Ovary (tissue), 9 donors: Measurements from ENCODE around the gene COL21A1. TPM values are rescaled to one million over a fixed set of nuclear protein-coding genes. Genes with fewer than 3 reads are reported as not detected.

ENCODE experiments used
- DNase-seq, 5 donors: peaks; one replicate each; pipeline ENCODE4 v3.0.0-alpha.2; 2019 to 2020
- H3K27ac ChIP-seq, 2 donors: fragments of 200-600 bp; one replicate each; pipeline versions ENCODE4 v1.5.1 to v1.8.0; 2019 to 2022
- H3K27me3 ChIP-seq: fragments of 200-600 bp; one replicate; pipeline ENCODE4 v1.8.0; 2022
- H3K36me3 ChIP-seq: fragments of 200-600 bp; sonication (generic); one replicate; pipeline ENCODE4 v1.5.1; 2019
- H3K4me1 ChIP-seq: one replicate; pipeline ENCODE4 v1.8.1; 2013; ENCODE audit warnings: mild to moderate bottlenecking, moderate library complexity; ENCODE audit not compliant: insufficient read depth
- H3K4me3 ChIP-seq: fragments of 200-600 bp; sonication (generic); one replicate; pipeline ENCODE4 v1.5.1; 2017
- H3K9me3 ChIP-seq, 2 donors: fragments of 200-600 bp in 1 of 2; sonication (generic) in 1 of 2; one replicate each; pipeline versions ENCODE4 v1.5.1 to v1.8.1; 2013 to 2019; ENCODE audit warnings: mild to moderate bottlenecking in 1 of 2, moderate library complexity in 1 of 2
- EP300 ChIP-seq: sonication (generic); formaldehyde crosslinking; IDR thresholded peaks from one replicate; pipeline ENCODE4 v1.6.1; 2017; ENCODE audit warnings: antibody characterized with exemption
- POLR2A ChIP-seq: fragments of 450-650 bp; IDR thresholded peaks from one replicate; pipeline ENCODE4 v1.6.1; 2017; ENCODE audit warnings: antibody characterized with exemption, mild to moderate bottlenecking, moderate library complexity
- WGBS, 3 donors: extraction: QIAGEN DNeasy Blood & Tissue Kit in 1 of 3; methylation state at CpG; one replicate each; pipeline versions ENCODE4 v1.1.5 to v1.1.7; 2013 to 2017; 5-methylcytosine and 5-hydroxymethylcytosine counted together
- intact Hi-C, 4 donors: fragments of 100-400 bp; cut with DNase I; formaldehyde crosslinking; loops; one replicate each; pipeline versions ENCODE4 v1.11.0 to v1.15.1; 2022 to 2023
- polyA plus RNA-seq, 2 donors: library from polyadenylated mRNA; stranded (reverse); fragments of 200-250 nt in 1 of 2; fragments of 350-450 nt in 1 of 2; fragmentation: Illumina TruSeq in 1 of 2; extraction: RNeasy Lipid Tissue Mini Kit (QIAGEN cat#74804) in 1 of 2; gene quantifications; one replicate each; pipeline ENCODE4 v1.2.3, GENCODE V29; 2013 to 2014
- total RNA-seq, 7 donors: library from RNA; depleted of rRNA in 2 of 7; stranded (reverse); fragments of >200 nt in 2 of 7; fragmentation: NEBNext Ultra II Directional in 3 of 7; extraction: Animal tissue kit (Norgen Biotek cat#: 25700) in 3 of 7; gene quantifications; one replicate each; pipeline versions ENCODE4 v1.1.0 to v1.2.4, GENCODE V29; 2016 to 2023
- TF ChIP-seq, protein P1 (sequence below), 3 donors: fragments of 450-650 bp in 2 of 3; fragments of 200-600 bp in 1 of 3; IDR thresholded peaks; one replicate each; pipeline versions ENCODE4 v1.5.1 to v1.8.0; 2016 to 2022; ENCODE audit warnings: antibody characterized with exemption in 3 of 3, mild to moderate bottlenecking in 1 of 3
- donor health status: DM: no; HTN: no; CAD: no; lungs with moderate emphysema.
- donor health status: DM: no; HTN: no; CAD: no.
- donor health status: Bipolar disorder and iron deficiency.
- donor health status: DM: yes; HTN: yes; CAD: no.
- donor health status: DM: no; HTN: no; CAD: no.
- donor health status: DM: yes; HTN: yes; CAD: no.

The COL21A1 gene
- total and polyA plus RNA-seq, 9 donors: 2.5 to 15.7 (median 4.0) TPM

DNA sequence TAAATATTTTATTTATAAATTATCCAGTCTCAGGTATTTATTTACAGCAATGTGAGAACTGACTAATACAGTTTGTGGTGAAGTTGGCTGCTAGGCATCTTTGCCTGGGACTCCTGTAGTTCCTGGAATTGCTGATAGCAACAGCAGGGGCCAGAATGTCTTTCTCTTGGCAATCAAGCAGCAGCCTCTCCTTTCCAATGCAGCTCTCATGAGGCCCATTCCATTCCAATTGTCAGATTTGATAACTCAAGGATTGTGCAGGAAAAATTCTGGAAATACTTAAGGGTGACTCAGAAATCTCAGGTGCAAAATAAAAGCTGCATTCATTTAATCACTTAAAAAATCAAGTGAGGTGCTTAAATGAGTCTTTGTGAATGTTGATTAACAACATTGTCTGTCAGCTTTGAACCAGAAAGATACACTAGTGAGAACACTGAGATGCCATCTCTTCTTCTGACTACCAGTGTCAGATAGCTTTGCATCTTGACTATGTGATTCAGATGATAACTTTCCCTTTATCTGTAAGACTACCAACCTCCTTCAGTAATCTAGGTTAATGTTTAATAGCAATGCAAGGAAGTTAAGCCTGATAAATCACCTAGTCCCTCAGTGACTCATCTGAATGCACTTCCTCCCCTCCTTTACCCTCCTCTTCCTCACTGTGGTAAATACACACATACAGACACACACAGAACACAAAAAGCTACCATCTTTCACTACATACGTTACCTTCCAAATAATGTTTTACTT is 32.1 kb upstream of the COL21A1 start:
- Histone ChIP-seq H3K4me1 (no peaks in the 10 kb centered on the region), H3K27ac (no peak overlapping the region), H3K4me3 (no peak overlapping the region), H3K9me3 (no peaks in the 10 kb centered on the region), H3K36me3 (no peaks in the 10 kb centered on the region), H3K27me3 (no peaks in the 10 kb centered on the region)
- DNase-seq: no peak
- intact Hi-C loops: no loop called here
- TF ChIP-seq POLR2A (no peak), EP300 (no peak)
- TF ChIP-seq, protein P1, sequence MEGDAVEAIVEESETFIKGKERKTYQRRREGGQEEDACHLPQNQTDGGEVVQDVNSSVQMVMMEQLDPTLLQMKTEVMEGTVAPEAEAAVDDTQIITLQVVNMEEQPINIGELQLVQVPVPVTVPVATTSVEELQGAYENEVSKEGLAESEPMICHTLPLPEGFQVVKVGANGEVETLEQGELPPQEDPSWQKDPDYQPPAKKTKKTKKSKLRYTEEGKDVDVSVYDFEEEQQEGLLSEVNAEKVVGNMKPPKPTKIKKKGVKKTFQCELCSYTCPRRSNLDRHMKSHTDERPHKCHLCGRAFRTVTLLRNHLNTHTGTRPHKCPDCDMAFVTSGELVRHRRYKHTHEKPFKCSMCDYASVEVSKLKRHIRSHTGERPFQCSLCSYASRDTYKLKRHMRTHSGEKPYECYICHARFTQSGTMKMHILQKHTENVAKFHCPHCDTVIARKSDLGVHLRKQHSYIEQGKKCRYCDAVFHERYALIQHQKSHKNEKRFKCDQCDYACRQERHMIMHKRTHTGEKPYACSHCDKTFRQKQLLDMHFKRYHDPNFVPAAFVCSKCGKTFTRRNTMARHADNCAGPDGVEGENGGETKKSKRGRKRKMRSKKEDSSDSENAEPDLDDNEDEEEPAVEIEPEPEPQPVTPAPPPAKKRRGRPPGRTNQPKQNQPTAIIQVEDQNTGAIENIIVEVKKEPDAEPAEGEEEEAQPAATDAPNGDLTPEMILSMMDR (IDR thresholded peaks at IDR 0.05): no peak
- WGBS, 3 donors: 89 to 97% (median 93%) methylated on average over 1 of the region's 1 CpG

DNA sequence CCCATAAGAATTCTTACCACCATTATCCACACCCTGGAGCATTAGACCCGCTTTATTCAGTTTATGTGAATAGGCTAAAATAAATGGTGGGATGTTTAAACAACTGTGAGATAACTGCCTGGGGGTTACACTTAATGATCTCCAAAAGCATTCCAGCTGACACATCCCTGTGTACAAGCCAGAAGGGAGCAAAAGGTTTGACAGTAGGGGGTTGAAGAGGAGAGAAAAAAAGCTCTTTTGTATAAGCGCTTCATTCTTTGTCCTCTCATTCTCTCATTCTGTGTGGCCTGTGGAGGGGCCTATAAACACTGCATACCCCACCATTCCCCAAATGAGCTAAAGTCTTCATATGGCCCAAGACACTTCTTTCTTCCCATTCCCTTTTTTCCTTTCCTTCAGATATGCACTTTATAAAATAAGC is 30.8 kb upstream of the COL21A1 start:
- no peaks in the 10 kb centered on the region for H3K4me1 ChIP-seq
- no peaks in the 10 kb centered on the region for H3K27me3 ChIP-seq
- H3K4me3 ChIP-seq: no peak overlapping the region
- TF ChIP-seq POLR2A (no peak), EP300 (no peak)
- TF ChIP-seq, protein P1 (IDR thresholded peaks at IDR 0.05): no peak
- DNase-seq: no peak
- H3K27ac ChIP-seq: no peak overlapping the region
- intact Hi-C loops: no loop called here
- H3K36me3 ChIP-seq: no peaks in the 10 kb centered on the region
- H3K9me3 ChIP-seq: no peaks in the 10 kb centered on the region
- 31 to 40% (median 31%) methylated on average over 2 of the region's 2 CpGs for WGBS, 3 donors

DNA sequence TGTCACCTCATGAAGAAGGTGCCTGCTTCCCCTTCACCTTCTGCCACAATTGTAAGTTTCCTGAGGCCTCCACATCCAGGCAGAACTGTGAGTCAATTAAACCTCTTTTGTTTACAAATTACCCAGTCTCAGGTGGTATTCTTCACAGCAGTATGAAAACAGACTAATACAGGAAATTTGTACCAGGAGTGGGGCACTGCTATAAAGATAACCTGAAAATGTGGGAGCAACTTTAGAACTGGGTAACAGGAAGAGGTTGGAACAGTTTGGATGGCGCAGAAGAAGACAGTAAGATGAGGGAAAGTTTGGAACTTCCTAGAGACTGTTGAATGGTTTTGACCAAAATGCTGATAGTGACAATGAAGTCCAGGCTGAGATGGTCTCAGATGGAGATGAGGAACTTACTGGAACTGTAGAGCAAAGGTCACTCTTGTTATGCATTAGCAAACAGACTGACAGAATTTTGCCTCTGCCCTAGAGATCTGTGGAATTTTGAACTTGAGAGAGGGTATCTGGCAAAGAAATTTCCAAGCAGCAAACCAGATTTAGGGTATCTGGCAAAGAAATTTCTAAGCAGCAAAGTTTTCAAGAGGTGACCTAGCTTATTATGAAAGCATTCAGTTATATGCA is 23.5 kb upstream of the COL21A1 start:
- H3K36me3 ChIP-seq: no peaks in the 10 kb centered on the region
- no peak overlapping the region for H3K4me3 ChIP-seq
- intact Hi-C loops: no loop called here
- H3K9me3 ChIP-seq: peaks cover 0 to 6% of the 10 kb centered on the region in 2 donors
- H3K4me1 ChIP-seq: no peaks in the 10 kb centered on the region
- no peak for TF ChIP-seq POLR2A
- TF ChIP-seq, protein P1 (IDR thresholded peaks at IDR 0.05): no peak
- TF ChIP-seq EP300: no peak
- DNase-seq: no peak
- no peaks in the 10 kb centered on the region for H3K27me3 ChIP-seq
- 94 to 100% (median 97%) methylated on average over 1 of the region's 1 CpG for WGBS, 3 donors
- H3K27ac ChIP-seq: no peak overlapping the region

DNA sequence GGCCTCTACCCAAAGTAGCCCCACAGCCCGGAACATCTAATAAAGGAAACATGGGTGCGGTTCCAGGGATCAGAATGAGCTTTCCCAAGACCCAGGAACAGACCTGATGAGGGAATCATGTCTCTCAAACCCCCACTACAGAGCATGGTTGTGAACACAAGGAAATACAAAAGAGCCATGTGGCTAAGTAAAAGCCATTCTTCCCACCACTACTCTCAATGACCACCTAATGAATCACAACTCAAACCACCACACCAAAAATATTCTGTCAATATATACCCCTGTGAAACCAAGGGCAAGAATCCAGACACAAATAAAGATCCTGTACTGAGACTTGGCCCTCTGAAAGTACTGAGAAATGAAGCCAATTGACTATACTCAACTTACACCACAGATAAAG is 20.9 kb upstream of the COL21A1 start:
- Histone ChIP-seq H3K36me3 (no peaks in the 10 kb centered on the region), H3K4me3 (no peak overlapping the region), H3K9me3 (peaks cover 0 to 6% of the 10 kb centered on the region in 2 donors), H3K27me3 (no peaks in the 10 kb centered on the region), H3K4me1 (no peaks in the 10 kb centered on the region), H3K27ac (no peak overlapping the region)
- DNase-seq: no peak
- TF ChIP-seq, protein P1 (IDR thresholded peaks at IDR 0.05): no peak
- TF ChIP-seq EP300 (no peak), POLR2A (no peak)
- intact Hi-C loops: no loop called here
- 90 to 98% (median 95%) methylated on average over 2 of the region's 2 CpGs for WGBS, 3 donors
